Measurements from ENCODE around the gene SMOC2. TPM values are rescaled to one million over a fixed set of nuclear protein-coding genes. Genes with fewer than 3 reads are reported as not detected.

Gene SMOC2
- total RNA-seq, 1 experiment from 2014 or later = 0.42 TPM

DNA sequence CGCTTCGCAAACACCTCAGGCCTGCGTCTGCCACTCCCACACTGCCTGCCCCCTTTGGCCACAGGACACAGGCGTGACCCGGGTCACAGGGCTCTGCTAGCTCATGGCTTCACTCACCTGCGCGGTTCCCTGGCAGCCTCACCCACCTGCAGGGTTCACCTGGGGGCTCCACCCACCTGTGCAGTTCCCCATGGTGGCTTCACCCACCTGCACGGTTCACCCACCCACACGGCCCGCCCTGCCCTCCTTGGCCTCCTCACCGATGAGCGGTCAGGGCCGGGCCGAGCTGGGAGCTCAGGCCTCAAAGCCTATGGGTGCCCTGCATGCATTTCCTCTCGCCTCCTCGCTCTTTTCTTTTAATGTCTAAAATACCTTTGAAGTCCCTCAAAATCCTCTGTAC, 54.7 kb downstream of the SMOC2 start:
- RAD21 ChIA-PET (ENCODE audit: low non-redundant PET in 1 of 2, low total read pairs in 2 of 2, uncharacterized antibody in 2 of 2, unreplicated experiment in 2 of 2) = no interaction called here
- no TSS peak for BruUV-seq (replicated peaks)
- Histone ChIP-seq H3K9ac (ENCODE audit: low read length) (no peak overlapping the region), H3K27ac (ENCODE audit: low read depth, low read length) (no peak overlapping the region), H3K27me3 (ENCODE audit: insufficient read depth, low read length) (peaks cover 11% of the 10 kb centered on the region; the same call in 1 of the 2 replicates), H2AFZ (ENCODE audit: low read depth, low read length, poor library complexity, severe bottlenecking) (no peak overlapping the region), H3K9me3 (ENCODE audit: control insufficient read depth in 1 of 2, insufficient read depth in 1 of 2, low read depth in 1 of 2, low read length in 2 of 2) (no peaks in the 10 kb centered on the region), H3K4me3 (replicated peaks in 1 of 2; ENCODE audit: low read depth in 1 of 2, low read length in 2 of 2) (no peak overlapping the region), H3K36me3 (ENCODE audit: control insufficient read depth in 1 of 2, insufficient read depth in 2 of 2, low read length in 2 of 2) (no peaks in the 10 kb centered on the region), H3K4me2 (ENCODE audit: low read length) (no peak overlapping the region), H3K79me2 (ENCODE audit: insufficient read depth, low read length) (no peaks in the 10 kb centered on the region), H3K9me2 (ENCODE audit: insufficient read depth) (no peaks in the 10 kb centered on the region), H3K4me1 (ENCODE audit: control insufficient read depth in 1 of 2, insufficient read depth in 2 of 2, low read length in 2 of 2) (no peaks in the 10 kb centered on the region), H4K20me1 (ENCODE audit: insufficient read depth) (no peaks in the 10 kb centered on the region)
- DNase-seq (ENCODE audit: low read depth, low spot score) = no peak
- CTCF ChIA-PET = no interaction called here
- ATAC-seq = no peak
- intact Hi-C loops (cut with micrococcal nuclease) = no loop called here
- POLR2A ChIA-PET = no interaction called here
- TF ChIP-seq ZBTB33 (IDR thresholded peaks at IDR 0.05; ENCODE audit: extremely low read depth, insufficient replicate concordance, low read length) (no peak), TCF7L2 (IDR thresholded peaks at IDR 0.05; ENCODE audit: borderline replicate concordance, extremely low read depth, insufficient read depth, insufficient read length) (no peak), FOSL1 (IDR thresholded peaks at IDR 0.05; ENCODE audit: low read depth) (no peak), ZNF274 (IDR thresholded peaks at IDR 0.05; ENCODE audit: low read depth, low read length) (no peak), RAD21 (IDR thresholded peaks at IDR 0.05; ENCODE audit: low read depth) (no peak), POLR2AphosphoS5 (IDR thresholded peaks at IDR 0.05; ENCODE audit: low read depth, low read length) (no peak), EZH2 (IDR thresholded peaks at IDR 0.05) (no peak), POLR2A (IDR thresholded peaks at IDR 0.05; ENCODE audit: borderline replicate concordance, extremely low read depth, insufficient read depth, insufficient read length) (no peak), EGR1 (IDR thresholded peaks at IDR 0.05; ENCODE audit: low read depth) (no peak), CBX3 (IDR thresholded peaks at IDR 0.05; ENCODE audit: low read depth) (no peak), YY1 (IDR thresholded peaks at IDR 0.05; ENCODE audit: extremely low read depth, insufficient replicate concordance, low read depth, low read length) (no peak), EZH2phosphoT487 (IDR thresholded peaks at IDR 0.05; ENCODE audit: borderline replicate concordance) (no peak), CEBPB (IDR thresholded peaks at IDR 0.05; ENCODE audit: low read depth) (no peak)
- TF ChIP-seq, protein P1, sequence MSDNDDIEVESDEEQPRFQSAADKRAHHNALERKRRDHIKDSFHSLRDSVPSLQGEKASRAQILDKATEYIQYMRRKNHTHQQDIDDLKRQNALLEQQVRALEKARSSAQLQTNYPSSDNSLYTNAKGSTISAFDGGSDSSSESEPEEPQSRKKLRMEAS (IDR thresholded peaks at IDR 0.05) = no peak
- TF ChIP-seq, protein P2, sequence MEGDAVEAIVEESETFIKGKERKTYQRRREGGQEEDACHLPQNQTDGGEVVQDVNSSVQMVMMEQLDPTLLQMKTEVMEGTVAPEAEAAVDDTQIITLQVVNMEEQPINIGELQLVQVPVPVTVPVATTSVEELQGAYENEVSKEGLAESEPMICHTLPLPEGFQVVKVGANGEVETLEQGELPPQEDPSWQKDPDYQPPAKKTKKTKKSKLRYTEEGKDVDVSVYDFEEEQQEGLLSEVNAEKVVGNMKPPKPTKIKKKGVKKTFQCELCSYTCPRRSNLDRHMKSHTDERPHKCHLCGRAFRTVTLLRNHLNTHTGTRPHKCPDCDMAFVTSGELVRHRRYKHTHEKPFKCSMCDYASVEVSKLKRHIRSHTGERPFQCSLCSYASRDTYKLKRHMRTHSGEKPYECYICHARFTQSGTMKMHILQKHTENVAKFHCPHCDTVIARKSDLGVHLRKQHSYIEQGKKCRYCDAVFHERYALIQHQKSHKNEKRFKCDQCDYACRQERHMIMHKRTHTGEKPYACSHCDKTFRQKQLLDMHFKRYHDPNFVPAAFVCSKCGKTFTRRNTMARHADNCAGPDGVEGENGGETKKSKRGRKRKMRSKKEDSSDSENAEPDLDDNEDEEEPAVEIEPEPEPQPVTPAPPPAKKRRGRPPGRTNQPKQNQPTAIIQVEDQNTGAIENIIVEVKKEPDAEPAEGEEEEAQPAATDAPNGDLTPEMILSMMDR (IDR thresholded peaks at IDR 0.05 in 2 of 3, conservative IDR thresholded peaks at IDR 0.05 in 1 of 3; ENCODE audit: borderline replicate concordance in 1 of 3, insufficient read depth in 1 of 3, low read depth in 2 of 3, low read length in 2 of 3) = no peak
